Kidney epithelial cell (primary cell): ENCODE results near the gene ANXA8. TPM values are rescaled to one million over a fixed set of nuclear protein-coding genes. Genes with fewer than 3 reads are reported as not detected.

Experiments used
- DNase-seq: peaks from one replicate; pipeline ENCODE4 v3.0.0-alpha.2; 2010; ENCODE audit warnings: low read depth
- H3K27me3 ChIP-seq: 2 replicates; pipeline ENCODE4 v1.6.0; 2011; ENCODE audit warnings: low read length; ENCODE audit not compliant: control insufficient read depth, insufficient read depth
- H3K36me3 ChIP-seq: 2 replicates; pipeline ENCODE4 v1.5.1; 2011; ENCODE audit warnings: low read length; ENCODE audit not compliant: control insufficient read depth, insufficient read depth
- H3K4me3 ChIP-seq: 2 replicates; pipeline ENCODE4 v1.5.1; 2011; ENCODE audit warnings: low read depth, mild to moderate bottlenecking, control low read depth, low read length
- CTCF ChIP-seq: IDR thresholded peaks from 2 replicates; pipeline ENCODE4 v1.5.1; 2011; ENCODE audit warnings: mild to moderate bottlenecking, moderate library complexity, low read length, control low read depth, inconsistent platforms; ENCODE audit not compliant: insufficient read depth, poor library complexity, severe bottlenecking
- total RNA-seq: library from RNA; depleted of rRNA; stranded (reverse); fragments of >200 nt; gene quantifications from 2 replicates; pipeline ENCODE4 v1.2.3, GENCODE V29; 2015

Gene ANXA8
- total RNA-seq, 1 donor from 2014 or later: 4.6 TPM

GRCh38 chr10:47451273-47451997 lies 32.5 kb downstream of the ANXA8 start:
- DNase-seq: no peak
- no peak for TF ChIP-seq CTCF

DNA sequence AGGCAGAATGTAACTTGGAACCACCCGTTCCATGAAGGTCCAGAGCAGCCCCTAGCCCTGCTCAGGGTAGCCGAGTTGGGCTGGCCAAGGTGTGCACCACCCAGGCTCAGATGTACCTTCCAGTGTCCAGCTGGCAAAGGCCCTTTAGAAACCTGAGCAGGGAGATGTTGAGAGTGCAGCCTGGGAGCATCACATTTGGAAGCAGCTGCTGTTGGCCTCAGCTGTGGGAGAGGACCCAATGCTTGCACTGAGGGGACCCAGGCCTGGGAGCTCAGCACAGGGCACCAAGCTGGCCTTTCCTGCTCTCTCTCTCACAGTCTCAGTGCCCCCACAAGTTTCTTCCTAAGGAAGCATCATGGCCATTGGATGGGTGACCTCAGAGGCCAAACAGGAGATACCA lies 33.5 kb downstream of the ANXA8 start:
- Histone ChIP-seq H3K4me3 (no peak overlapping the region), H3K27me3 (peaks cover 5% of the 10 kb centered on the region)
- TF ChIP-seq CTCF: no peak

More at GRCh38 chr10:47451273-47451997, 32.5 kb downstream of the ANXA8 start:
- no peak overlapping the region for H3K4me3 ChIP-seq
- peaks cover 5% of the 10 kb centered on the region for H3K27me3 ChIP-seq
- no peaks in the 10 kb centered on the region for H3K36me3 ChIP-seq

GRCh38 chr10:47449979-47450378 lies 33.9 kb downstream of the ANXA8 start:
- Histone ChIP-seq H3K36me3 (no peaks in the 10 kb centered on the region), H3K27me3 (peaks cover 5% of the 10 kb centered on the region), H3K4me3 (no peak overlapping the region)
- no peak for DNase-seq
- no peak for TF ChIP-seq CTCF

More for the DNA sequence above, 33.5 kb downstream of the ANXA8 start:
- no peak for DNase-seq
- no peaks in the 10 kb centered on the region for H3K36me3 ChIP-seq

DNA sequence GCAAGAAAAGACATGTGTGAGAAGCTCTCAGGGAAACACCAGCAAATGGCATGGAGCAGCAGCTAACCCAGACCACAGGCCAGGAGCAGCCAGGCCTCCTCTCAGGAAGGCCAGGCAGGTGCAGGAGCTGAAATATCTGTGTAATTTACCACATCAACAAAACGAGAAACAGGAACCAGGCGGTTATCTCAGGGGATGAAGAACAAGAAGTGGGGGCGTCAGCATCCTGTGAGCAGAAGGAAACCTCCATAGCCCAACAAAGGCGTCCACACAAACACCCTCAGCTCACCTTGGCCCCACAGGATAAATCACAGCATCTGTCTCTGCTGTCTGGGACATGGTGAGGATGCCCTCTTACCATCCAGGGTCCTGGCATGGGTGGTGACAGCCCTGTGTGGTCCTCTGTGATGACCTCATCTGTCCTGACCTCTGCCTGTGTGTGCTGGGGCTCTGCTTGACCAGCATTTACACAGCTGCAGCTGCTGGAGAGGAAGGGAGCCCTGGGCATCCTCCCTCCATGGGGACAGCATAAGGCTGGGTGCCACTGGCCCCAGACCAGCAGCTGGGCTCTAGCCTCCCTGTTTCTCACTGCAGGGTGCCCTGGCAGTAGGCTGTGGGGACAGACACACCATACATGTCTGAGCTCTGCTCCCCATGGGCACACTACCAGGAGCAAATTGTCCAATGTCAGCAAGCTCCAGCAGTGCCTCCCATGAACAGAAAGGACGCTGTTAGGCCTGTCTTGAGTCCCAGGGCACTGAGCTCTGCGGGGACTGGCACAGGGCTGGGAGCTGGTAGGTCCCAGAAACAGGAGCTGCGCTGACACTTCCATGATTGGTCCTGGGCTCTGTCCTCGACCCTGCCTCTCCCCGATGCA lies 34.6 kb downstream of the ANXA8 start:
- H3K27me3 ChIP-seq: peaks cover 5% of the 10 kb centered on the region
- no peak for DNase-seq
- no peaks in the 10 kb centered on the region for H3K36me3 ChIP-seq
- H3K4me3 ChIP-seq: no peak overlapping the region
- no peak for TF ChIP-seq CTCF

DNA sequence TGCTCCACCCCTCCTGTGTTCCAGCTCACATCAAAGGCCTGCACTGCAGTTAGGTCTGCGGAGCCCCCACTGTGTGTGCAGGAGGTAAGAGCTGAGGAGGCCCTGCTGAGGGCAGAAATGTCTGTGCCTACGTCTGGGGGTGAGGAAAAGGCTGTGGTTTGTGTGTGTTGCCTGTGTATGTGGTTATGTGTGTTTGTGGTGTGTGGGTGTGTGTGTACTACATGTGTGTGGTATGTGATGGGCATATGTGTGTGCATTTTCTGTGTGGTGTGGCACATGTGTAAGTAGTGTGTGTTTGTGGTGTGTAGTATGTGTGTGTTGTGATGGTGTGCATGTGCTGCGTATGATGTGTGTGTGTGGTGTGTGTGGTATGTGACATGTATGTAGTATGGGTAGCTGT lies 36.2 kb downstream of the ANXA8 start:
- Histone ChIP-seq H3K36me3 (no peaks in the 10 kb centered on the region), H3K27me3 (no peaks in the 10 kb centered on the region), H3K4me3 (no peak overlapping the region)
- no peak for TF ChIP-seq CTCF
- no peak for DNase-seq
